HepG2 (cell line): ENCODE results near the gene LEF1. TPM values are rescaled to one million over a fixed set of nuclear protein-coding genes. Genes with fewer than 3 reads are reported as not detected.

ENCODE experiments used
- ATAC-seq: fragments of 200-7000 bp; cut with Tn5 transposase; 3 replicates; pipeline ENCODE4 v1.9.1; 2020; ENCODE audit warnings: mild to moderate bottlenecking, moderate library complexity
- BruUV-seq: library from RNA; stranded (reverse); fragments of 400-500 nt; replicated peaks from 2 replicates; lab custom pipeline; 2021; lab: Mats Ljungman, UMichigan
- CTCF ChIA-PET: fragments of 300-600 bp; formaldehyde crosslinking; extraction: SDS; loops from one replicate; lab custom pipeline; 2021; ENCODE audit warnings: low total read pairs, inconsistent platforms, low intra/inter-chr PET ratio; lab: Yijun Ruan, JAX
- POLR2A ChIA-PET: fragments of 350-600 bp; sonication (Branson Sonifier 250); formaldehyde crosslinking; loops from one replicate; lab custom pipeline; 2020; ENCODE audit warnings: antibody characterized with exemption, inconsistent platforms; lab: Yijun Ruan, JAX
- DNase-seq: peaks from one replicate; pipeline ENCODE4 v3.0.0-alpha.2; 2015; ENCODE audit warnings: low spot score
- FAIRE-seq: peaks from 3 replicates; lab custom pipeline; 2011; peaks lifted over from hg19 to GRCh38; lab: Jason Lieb, UNC
- H2AFZ ChIP-seq: one replicate; pipeline ENCODE4 v1.6.1; 2011; ENCODE audit warnings: low read length, inconsistent platforms
- H3K27ac ChIP-seq: fragments of 300-600 bp; 3 replicates; pipeline ENCODE4 v1.8.0; 2011; ENCODE audit warnings: mixed run types, mild to moderate bottlenecking, mixed read lengths, low read length, inconsistent platforms; ENCODE audit not compliant: insufficient read depth; ENCODE audit errors: extremely low read length
- H3K27me3 ChIP-seq, 2 experiments: fragments of 200-600 bp in 1 of 2; 2 replicates in 1 of 2; 3 replicates in 1 of 2; pipeline versions ENCODE4 v1.6.0 to v1.8.0; 2011; ENCODE audit warnings: low read length in 2 of 2, mild to moderate bottlenecking in 2 of 2, moderate library complexity in 2 of 2, inconsistent platforms in 1 of 2; ENCODE audit not compliant: insufficient read depth in 2 of 2, control insufficient read depth in 1 of 2
- H3K36me3 ChIP-seq, 2 experiments: fragments of 200-600 bp in 1 of 2; replicated peaks in 1 of 2; 2 replicates in 1 of 2; 3 replicates in 1 of 2; pipeline versions ENCODE4 v1.5.1 to v1.8.0; 2011; ENCODE audit warnings: low read length in 2 of 2, inconsistent platforms in 1 of 2; ENCODE audit not compliant: insufficient read depth in 2 of 2, control insufficient read depth in 1 of 2
- H3K4me1 ChIP-seq: 2 replicates; pipeline ENCODE4 v1.5.1; 2012; ENCODE audit warnings: low read length, inconsistent platforms; ENCODE audit not compliant: insufficient read depth
- H3K4me2 ChIP-seq: 2 replicates; pipeline ENCODE4 v1.6.0; 2011; ENCODE audit warnings: low read depth, low read length, inconsistent platforms
- H3K4me3 ChIP-seq, 3 experiments: fragments of 200-600 bp in 1 of 3; sonication (generic), shearing (Covaris generic) in 1 of 3; replicated peaks in 1 of 3; 2 replicates each; pipeline ENCODE4 v1.5.1; 2011 to 2016; ENCODE audit warnings: low read length in 3 of 3, inconsistent platforms in 2 of 3, low read depth in 2 of 3, mild to moderate bottlenecking in 2 of 3, control low read depth in 1 of 3, mixed read lengths in 1 of 3; ENCODE audit not compliant: insufficient read depth in 1 of 3
- H3K79me2 ChIP-seq: one replicate; pipeline ENCODE4 v1.6.1; 2011; ENCODE audit warnings: low read length, inconsistent platforms; ENCODE audit not compliant: insufficient read depth
- H3K9ac ChIP-seq: 2 replicates; pipeline ENCODE4 v1.6.0; 2011; ENCODE audit warnings: mild to moderate bottlenecking, low read depth, low read length, inconsistent platforms; ENCODE audit not compliant: insufficient read depth
- H3K9me3 ChIP-seq: 2 replicates; pipeline ENCODE4 v1.5.1; 2012; ENCODE audit warnings: mild to moderate bottlenecking, low read length
- H4K20me1 ChIP-seq: 2 replicates; pipeline ENCODE4 v1.6.0; 2011; ENCODE audit warnings: inconsistent platforms, mild to moderate bottlenecking, low read length, moderate library complexity; ENCODE audit not compliant: insufficient read depth
- ELF3 ChIP-seq: IDR thresholded peaks from 2 replicates; pipeline ENCODE4 v1.6.1; 2016; ENCODE audit warnings: missing genetic modification reagents, missing compliant biosample characterization
- GFI1 ChIP-seq: sonication (generic); formaldehyde crosslinking; IDR thresholded peaks from 2 replicates; pipeline ENCODE4 v1.5.0; 2020; ENCODE audit warnings: missing genetic modification reagents, mild to moderate bottlenecking, borderline replicate concordance
- HMGA1 ChIP-seq: sonication (generic); formaldehyde crosslinking; conservative IDR thresholded peaks from 2 replicates; pipeline ENCODE4 v1.4.0; 2020; ENCODE audit warnings: missing genetic modification reagents
- MED8 ChIP-seq: sonication (generic); formaldehyde crosslinking; IDR thresholded peaks from 2 replicates; pipeline ENCODE4 v1.8.1; 2023; ENCODE audit warnings: mild to moderate bottlenecking, missing genetic modification reagents; ENCODE audit not compliant: insufficient replicate concordance
- NR2F1 ChIP-seq, 2 experiments: fragments of 450-650 bp in 1 of 2; formaldehyde crosslinking in 1 of 2; IDR thresholded peaks; 2 replicates each; pipeline versions ENCODE4 v1.5.0 to v1.6.1; 2016 to 2020; ENCODE audit warnings: mild to moderate bottlenecking in 1 of 2, missing compliant biosample characterization in 1 of 2, missing genetic modification reagents in 1 of 2, moderate library complexity in 1 of 2
- PHF21A ChIP-seq: sonication (generic); formaldehyde crosslinking; IDR thresholded peaks from 2 replicates; pipeline ENCODE4 v1.5.0; 2020; ENCODE audit warnings: mild to moderate bottlenecking, missing genetic modification reagents
- SNAI1 ChIP-seq: sonication (generic); formaldehyde crosslinking; IDR thresholded peaks from 2 replicates; pipeline ENCODE4 v1.5.0; 2020; ENCODE audit warnings: mild to moderate bottlenecking, missing genetic modification reagents, borderline replicate concordance
- SYNCRIP ChIP-seq: fragments of 200-400 bp; formaldehyde crosslinking; IDR thresholded peaks from 2 replicates; pipeline ENCODE4 v1.6.1; 2018; ENCODE audit warnings: mild to moderate bottlenecking, low read depth, low read length; ENCODE audit not compliant: insufficient read depth
- ZBTB42 ChIP-seq: sonication (generic); formaldehyde crosslinking; IDR thresholded peaks from 2 replicates; pipeline ENCODE4 v1.5.0; 2020; ENCODE audit warnings: mild to moderate bottlenecking, missing genetic modification reagents
- ZNF124 ChIP-seq: sonication (generic); formaldehyde crosslinking; IDR thresholded peaks from 2 replicates; pipeline ENCODE4 v1.4.0; 2020; ENCODE audit warnings: missing genetic modification reagents
- ZNF703 ChIP-seq: sonication (generic); formaldehyde crosslinking; IDR thresholded peaks from 2 replicates; pipeline ENCODE4 v1.5.1; 2020; ENCODE audit warnings: missing genetic modification reagents, mild to moderate bottlenecking, moderate library complexity, borderline replicate concordance
- ZNF749 ChIP-seq: sonication (generic); formaldehyde crosslinking; IDR thresholded peaks from 2 replicates; pipeline ENCODE4 v1.8.0; 2022; ENCODE audit warnings: mild to moderate bottlenecking, missing genetic modification reagents, moderate library complexity, borderline replicate concordance
- WGBS: methylation state at CpG from one replicate; pipeline ENCODE4 v1.1.6; 2017; ENCODE audit warnings: low lambda C conversion rate; 5-methylcytosine and 5-hydroxymethylcytosine counted together
- in situ Hi-C: cut with HindIII; loops from 2 replicates; pipeline ENCODE4 v1.10.0; 2017; ENCODE audit warnings: low pct_unique_long_range_greater_than_20kb; ENCODE audit not compliant: extremely low pct_ligation_motif_present
- intact Hi-C: fragments of 100-400 bp; cut with micrococcal nuclease; formaldehyde crosslinking; loops from one replicate; pipeline ENCODE4 v1.10.0; 2022; ENCODE audit not compliant: unreplicated experiment
- polyA plus RNA-seq, 8 experiments: library from polyadenylated mRNA; depleted of rRNA in 3 of 8; stranded (reverse) in 7 of 8; unstranded in 1 of 8; fragments of >200 nt; fragmentation: Illumina TruSeq in 4 of 8; extraction: Trizol in 4 of 8; gene quantifications; 2 replicates each; pipeline versions ENCODE4 v1.2.1 to v1.2.3, GENCODE V29; 2011 to 2016; ENCODE audit warnings: low read depth in 4 of 8, missing spikeins in 1 of 8, mixed read lengths in 1 of 8; ENCODE audit not compliant: insufficient read depth in 1 of 8
- total RNA-seq, 5 experiments: library from RNA; depleted of rRNA; stranded (reverse); fragments of >200 nt; fragmentation: Illumina TruSeq; extraction: Trizol; gene quantifications; 2 replicates each; pipeline ENCODE4 v1.2.3, GENCODE V29; 2016; ENCODE audit warnings: low read depth in 1 of 5
- TF ChIP-seq, protein P1 (sequence below): sonication (generic); formaldehyde crosslinking; IDR thresholded peaks from one replicate; pipeline ENCODE4 v1.5.1; 2020; ENCODE audit warnings: mild to moderate bottlenecking, missing genetic modification reagents; ENCODE audit errors: not compliant biosample characterization
- TF ChIP-seq, protein P2 (sequence below): sonication (generic); formaldehyde crosslinking; IDR thresholded peaks from 2 replicates; pipeline ENCODE4 v1.4.0; 2020; ENCODE audit warnings: missing genetic modification reagents

LEF1 gene
- total and polyA plus RNA-seq, 2 of the 13 experiments (the other 11 are each of a cell fraction or from before 2014, with no cell fraction given): 0.22 to 0.29 TPM

DNA sequence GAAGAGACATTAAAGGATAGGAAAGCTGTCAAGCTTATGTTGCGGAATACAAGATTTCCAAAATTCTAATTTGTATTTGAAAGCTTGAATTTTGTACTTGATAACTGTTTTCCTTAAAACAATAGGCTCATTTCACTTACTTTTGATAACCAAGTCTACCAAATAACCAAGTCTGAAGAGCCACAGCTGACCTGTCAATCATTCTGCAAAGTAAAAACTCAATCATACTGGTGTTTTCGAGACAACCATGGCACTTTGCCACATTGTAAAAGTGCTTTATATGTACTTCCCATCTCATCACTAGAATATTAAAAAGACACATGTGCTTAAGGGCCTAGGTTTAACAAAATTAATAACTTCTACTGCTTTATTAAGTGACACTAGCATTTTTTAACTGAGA is 47.9 kb downstream of the LEF1 start:
- Histone ChIP-seq H3K9me3 (no peaks in the 10 kb centered on the region), H3K27me3 (no peaks in the 10 kb centered on the region), H2AFZ (no peak overlapping the region), H3K4me2 (no peak overlapping the region), H3K79me2 (no peaks in the 10 kb centered on the region), H3K36me3 (no peaks in the 10 kb centered on the region), H3K27ac (no peak overlapping the region), H3K4me3 (no peak overlapping the region), H4K20me1 (no peaks in the 10 kb centered on the region), H3K9ac (no peak overlapping the region), H3K4me1 (peaks cover 16% of the 10 kb centered on the region)
- in situ Hi-C loops (no loop called here), intact Hi-C loops (no loop called here)
- CTCF ChIA-PET: no interaction called here
- ATAC-seq: no peak
- TF ChIP-seq SNAI1 (CRISPR knock-in tag) (no peak), ELF3 (CRISPR knock-in tag) (no peak), GFI1 (CRISPR knock-in tag) (no peak), ZNF124 (no peak), NR2F1 (CRISPR knock-in tag; IDR thresholded peaks at IDR 0.05) (no peak), MED8 (no peak), ZBTB42 (CRISPR knock-in tag) (no peak), PHF21A (no peak), SYNCRIP (no peak), ZNF749 (CRISPR knock-in tag) (no peak), ZNF703 (CRISPR knock-in tag) (no peak), HMGA1 (CRISPR knock-in tag) (no peak)
- TF ChIP-seq, protein P1, sequence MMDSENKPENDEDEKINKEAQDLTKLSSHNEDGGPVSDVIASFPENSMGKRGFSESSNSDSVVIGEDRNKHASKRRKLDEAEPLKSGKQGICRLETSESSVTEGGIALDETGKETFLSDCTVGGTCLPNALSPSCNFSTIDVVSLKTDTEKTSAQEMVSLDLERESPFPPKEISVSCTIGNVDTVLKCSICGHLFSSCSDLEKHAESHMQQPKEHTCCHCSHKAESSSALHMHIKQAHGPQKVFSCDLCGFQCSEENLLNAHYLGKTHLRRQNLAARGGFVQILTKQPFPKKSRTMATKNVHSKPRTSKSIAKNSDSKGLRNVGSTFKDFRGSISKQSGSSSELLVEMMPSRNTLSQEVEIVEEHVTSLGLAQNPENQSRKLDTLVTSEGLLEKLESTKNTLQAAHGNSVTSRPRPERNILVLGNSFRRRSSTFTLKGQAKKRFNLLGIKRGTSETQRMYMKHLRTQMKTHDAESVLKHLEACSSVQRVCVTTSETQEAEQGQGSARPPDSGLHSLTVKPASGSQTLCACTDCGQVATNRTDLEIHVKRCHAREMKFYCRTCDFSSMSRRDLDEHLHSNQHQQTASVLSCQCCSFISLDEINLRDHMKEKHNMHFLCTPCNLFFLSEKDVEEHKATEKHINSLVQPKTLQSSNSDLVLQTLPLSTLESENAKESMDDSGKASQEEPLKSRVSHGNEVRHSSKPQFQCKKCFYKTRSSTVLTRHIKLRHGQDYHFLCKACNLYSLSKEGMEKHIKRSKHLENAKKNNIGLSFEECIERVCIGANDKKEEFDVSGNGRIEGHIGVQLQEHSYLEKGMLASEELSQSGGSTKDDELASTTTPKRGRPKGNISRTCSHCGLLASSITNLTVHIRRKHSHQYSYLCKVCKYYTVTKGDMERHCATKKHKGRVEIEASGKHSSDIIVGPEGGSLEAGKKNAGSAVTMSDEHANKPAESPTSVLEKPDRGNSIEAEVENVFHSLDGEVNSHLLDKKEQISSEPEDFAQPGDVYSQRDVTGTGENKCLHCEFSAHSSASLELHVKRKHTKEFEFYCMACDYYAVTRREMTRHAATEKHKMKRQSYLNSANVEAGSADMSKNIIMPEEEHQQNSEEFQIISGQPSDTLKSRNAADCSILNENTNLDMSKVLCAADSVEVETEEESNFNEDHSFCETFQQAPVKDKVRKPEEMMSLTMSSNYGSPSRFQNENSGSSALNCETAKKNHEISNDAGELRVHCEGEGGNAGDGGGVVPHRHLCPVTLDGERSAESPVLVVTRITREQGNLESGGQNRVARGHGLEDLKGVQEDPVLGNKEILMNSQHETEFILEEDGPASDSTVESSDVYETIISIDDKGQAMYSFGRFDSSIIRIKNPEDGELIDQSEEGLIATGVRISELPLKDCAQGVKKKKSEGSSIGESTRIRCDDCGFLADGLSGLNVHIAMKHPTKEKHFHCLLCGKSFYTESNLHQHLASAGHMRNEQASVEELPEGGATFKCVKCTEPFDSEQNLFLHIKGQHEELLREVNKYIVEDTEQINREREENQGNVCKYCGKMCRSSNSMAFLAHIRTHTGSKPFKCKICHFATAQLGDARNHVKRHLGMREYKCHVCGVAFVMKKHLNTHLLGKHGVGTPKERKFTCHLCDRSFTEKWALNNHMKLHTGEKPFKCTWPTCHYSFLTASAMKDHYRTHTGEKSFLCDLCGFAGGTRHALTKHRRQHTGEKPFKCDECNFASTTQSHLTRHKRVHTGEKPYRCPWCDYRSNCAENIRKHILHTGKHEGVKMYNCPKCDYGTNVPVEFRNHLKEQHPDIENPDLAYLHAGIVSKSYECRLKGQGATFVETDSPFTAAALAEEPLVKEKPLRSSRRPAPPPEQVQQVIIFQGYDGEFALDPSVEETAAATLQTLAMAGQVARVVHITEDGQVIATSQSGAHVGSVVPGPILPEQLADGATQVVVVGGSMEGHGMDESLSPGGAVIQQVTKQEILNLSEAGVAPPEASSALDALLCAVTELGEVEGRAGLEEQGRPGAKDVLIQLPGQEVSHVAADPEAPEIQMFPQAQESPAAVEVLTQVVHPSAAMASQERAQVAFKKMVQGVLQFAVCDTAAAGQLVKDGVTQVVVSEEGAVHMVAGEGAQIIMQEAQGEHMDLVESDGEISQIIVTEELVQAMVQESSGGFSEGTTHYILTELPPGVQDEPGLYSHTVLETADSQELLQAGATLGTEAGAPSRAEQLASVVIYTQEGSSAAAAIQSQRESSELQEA (CRISPR knock-in tag): no peak
- TF ChIP-seq, protein P2, sequence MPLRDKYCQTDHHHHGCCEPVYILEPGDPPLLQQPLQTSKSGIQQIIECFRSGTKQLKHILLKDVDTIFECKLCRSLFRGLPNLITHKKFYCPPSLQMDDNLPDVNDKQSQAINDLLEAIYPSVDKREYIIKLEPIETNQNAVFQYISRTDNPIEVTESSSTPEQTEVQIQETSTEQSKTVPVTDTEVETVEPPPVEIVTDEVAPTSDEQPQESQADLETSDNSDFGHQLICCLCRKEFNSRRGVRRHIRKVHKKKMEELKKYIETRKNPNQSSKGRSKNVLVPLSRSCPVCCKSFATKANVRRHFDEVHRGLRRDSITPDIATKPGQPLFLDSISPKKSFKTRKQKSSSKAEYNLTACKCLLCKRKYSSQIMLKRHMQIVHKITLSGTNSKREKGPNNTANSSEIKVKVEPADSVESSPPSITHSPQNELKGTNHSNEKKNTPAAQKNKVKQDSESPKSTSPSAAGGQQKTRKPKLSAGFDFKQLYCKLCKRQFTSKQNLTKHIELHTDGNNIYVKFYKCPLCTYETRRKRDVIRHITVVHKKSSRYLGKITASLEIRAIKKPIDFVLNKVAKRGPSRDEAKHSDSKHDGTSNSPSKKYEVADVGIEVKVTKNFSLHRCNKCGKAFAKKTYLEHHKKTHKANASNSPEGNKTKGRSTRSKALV (CRISPR knock-in tag): no peak
- FAIRE-seq: no peak
- no peak for DNase-seq
- POLR2A ChIA-PET: no interaction called here
- 41% methylated on average over 2 of the region's 2 CpGs for WGBS
- no TSS peak for BruUV-seq
